ENCODE measurements around the gene C16orf95. TPM values are rescaled to one million over a fixed set of nuclear protein-coding genes. Genes with fewer than 3 reads are reported as not detected.
A peak's percentile ranks its signal among the peaks of the same experiment; 100 is the strongest.

Gene C16orf95
- total RNA-seq, 2 donors from 2014 or later: 1.1 to 3.1 TPM

GRCh38 chr16:87322360-87322759 is 5.2 kb upstream of the C16orf95 start:
- intact Hi-C loops (cut with DNase I): loop anchor here in 1 of 2 donors (10.0 kb wide), 1 partner anchor 52 kb away; no protein-coding TSS in a partner anchor
- DNase-seq (ENCODE audit: low spot score): peak; percentile 62

GRCh38 chr16:87321336-87322107 is 4.3 kb upstream of the C16orf95 start:
- peak; percentile 49 for DNase-seq (ENCODE audit: low spot score)
- intact Hi-C loops (cut with DNase I): loop anchor here in 1 of 2 donors (10.0 kb wide), 1 partner anchor 53 kb away; no protein-coding TSS in a partner anchor

GRCh38 chr16:87320510-87321227 is 3.5 kb upstream of the C16orf95 start:
- DNase-seq (ENCODE audit: low spot score): peak; percentile 15
- intact Hi-C loops (cut with DNase I): loop anchor here in 1 of 2 donors (10.0 kb wide), 1 partner anchor 54 kb away; no protein-coding TSS in a partner anchor

GRCh38 chr16:87319997-87320491 is 2.9 kb upstream of the C16orf95 start:
- DNase-seq (ENCODE audit: low spot score): peak; percentile 56
- intact Hi-C loops (cut with DNase I): loop anchor here in 1 of 2 donors (10.0 kb wide), 2 partner anchors 55 to 225 kb away; no protein-coding TSS in a partner anchor

- intact Hi-C loops (cut with DNase I): loop anchor here in 1 of 2 donors (10.0 kb wide), 1 partner anchor 226 kb away; no protein-coding TSS in a partner anchor
- peak; percentile 14 for DNase-seq (ENCODE audit: low spot score)
These were observed 1.8 kb upstream of the C16orf95 start for GRCh38 chr16:87319011-87319410.

- intact Hi-C loops (cut with DNase I): loop anchor here in 1 of 2 donors (10.0 kb wide), 1 partner anchor 227 kb away; no protein-coding TSS in a partner anchor
- peak; percentile 87 for DNase-seq (ENCODE audit: low spot score)
These were observed 805 bp upstream of the C16orf95 start for GRCh38 chr16:87317750-87318644.

GRCh38 chr16:87316450-87316922 is 706 bp downstream of the C16orf95 start:
- intact Hi-C loops (cut with DNase I): loop anchor here in 1 of 2 donors (10.0 kb wide), 1 partner anchor 228 kb away; no protein-coding TSS in a partner anchor
- peak; percentile 58 for DNase-seq (ENCODE audit: low spot score)

- DNase-seq (ENCODE audit: low spot score): peak; percentile 66
- intact Hi-C loops (cut with DNase I): loop anchor here in 1 of 2 donors (10.0 kb wide), 1 partner anchor 230 kb away; no protein-coding TSS in a partner anchor
These were observed 2.2 kb downstream of the C16orf95 start for GRCh38 chr16:87314990-87315420.

GRCh38 chr16:87312008-87312407 is 5.2 kb downstream of the C16orf95 start:
- peak; percentile 42 for DNase-seq (ENCODE audit: low spot score)
- intact Hi-C loops (cut with DNase I): loop anchor here in 1 of 2 donors (10.0 kb wide), 1 partner anchor 233 kb away; no protein-coding TSS in a partner anchor

GRCh38 chr16:87311387-87311786 is 5.8 kb downstream of the C16orf95 start:
- intact Hi-C loops (cut with DNase I): loop anchor here in 1 of 2 donors (10.0 kb wide), 1 partner anchor 233 kb away; no protein-coding TSS in a partner anchor

GRCh38 chr16:87310610-87311009 is 6.6 kb downstream of the C16orf95 start:
- intact Hi-C loops (cut with DNase I): loop anchor here in 1 of 2 donors (10.0 kb wide), 1 partner anchor 234 kb away; no protein-coding TSS in a partner anchor

More at GRCh38 chr16:87311387-87311786, 5.8 kb downstream of the C16orf95 start:
- no peak for DNase-seq (ENCODE audit: low spot score)

GRCh38 chr16:87309620-87310525 is 7.3 kb downstream of the C16orf95 start:
- peak; percentile 47 for DNase-seq (ENCODE audit: low spot score)
- intact Hi-C loops (cut with DNase I): loop anchor here in 1 of 2 donors (10.0 kb wide), 1 partner anchor 235 kb away; no protein-coding TSS in a partner anchor

More at GRCh38 chr16:87310610-87311009, 6.6 kb downstream of the C16orf95 start:
- DNase-seq (ENCODE audit: low spot score): no peak

- no peak for DNase-seq (ENCODE audit: low spot score)
- intact Hi-C loops (cut with DNase I): no loop called here
These were observed 8.4 kb downstream of the C16orf95 start for GRCh38 chr16:87308826-87309225.

- intact Hi-C loops (cut with DNase I): no loop called here
- DNase-seq (ENCODE audit: low spot score): no peak
These were observed 10.7 kb downstream of the C16orf95 start for GRCh38 chr16:87306516-87306915.

GRCh38 chr16:87305505-87306391 is 11.4 kb downstream of the C16orf95 start:
- DNase-seq (ENCODE audit: low spot score): peak; percentile 77
- intact Hi-C loops (cut with DNase I): no loop called here

- intact Hi-C loops (cut with DNase I): no loop called here
- DNase-seq (ENCODE audit: low spot score): peak; percentile 58
These were observed 12.2 kb downstream of the C16orf95 start for GRCh38 chr16:87304951-87305350.

All from posterior vena cava (tissue), 2 donors.